Measurements from ENCODE around the gene APOBEC2.

Gene APOBEC2

GRCh38 chr6:41088451-41088850 lies 35.4 kb downstream of the APOBEC2 start:
- DNase-seq (ENCODE audit: low spot score) = no peak

- DNase-seq (ENCODE audit: low spot score) = no peak
Measured at GRCh38 chr6:41090841-41091761, 38.1 kb downstream of the APOBEC2 start.

GRCh38 chr6:41092421-41093140 lies 39.6 kb downstream of the APOBEC2 start:
- DNase-seq (ENCODE audit: low spot score) = peak; percentile 40

- no peak for DNase-seq (ENCODE audit: low spot score)
Measured at GRCh38 chr6:41093729-41094128, 40.7 kb downstream of the APOBEC2 start.

GRCh38 chr6:41097467-41098090 lies 44.6 kb downstream of the APOBEC2 start:
- no peak for DNase-seq (ENCODE audit: low spot score)

GRCh38 chr6:41098366-41098765 lies 45.4 kb downstream of the APOBEC2 start:
- no peak for DNase-seq (ENCODE audit: low spot score)

- no peak for DNase-seq (ENCODE audit: low spot score)
Measured at GRCh38 chr6:41100871-41101287, 47.9 kb downstream of the APOBEC2 start.

GRCh38 chr6:41103847-41104246 lies 50.8 kb downstream of the APOBEC2 start:
- DNase-seq (ENCODE audit: low spot score) = no peak

- DNase-seq (ENCODE audit: low spot score) = no peak
Measured at GRCh38 chr6:41111017-41111416, 58.0 kb downstream of the APOBEC2 start.

Data from D341Med (cell line).